NCI-H748 (cell line): ENCODE measurements around the gene SPINK2.
A peak's percentile ranks its signal among the peaks of the same experiment; 100 is the strongest.

Experiments
- DNase-seq: peaks from one replicate; lab custom pipeline; 2025; ENCODE audit not compliant: unreplicated experiment; lab: John Stamatoyannopoulos, UW

The SPINK2 gene

DNA sequence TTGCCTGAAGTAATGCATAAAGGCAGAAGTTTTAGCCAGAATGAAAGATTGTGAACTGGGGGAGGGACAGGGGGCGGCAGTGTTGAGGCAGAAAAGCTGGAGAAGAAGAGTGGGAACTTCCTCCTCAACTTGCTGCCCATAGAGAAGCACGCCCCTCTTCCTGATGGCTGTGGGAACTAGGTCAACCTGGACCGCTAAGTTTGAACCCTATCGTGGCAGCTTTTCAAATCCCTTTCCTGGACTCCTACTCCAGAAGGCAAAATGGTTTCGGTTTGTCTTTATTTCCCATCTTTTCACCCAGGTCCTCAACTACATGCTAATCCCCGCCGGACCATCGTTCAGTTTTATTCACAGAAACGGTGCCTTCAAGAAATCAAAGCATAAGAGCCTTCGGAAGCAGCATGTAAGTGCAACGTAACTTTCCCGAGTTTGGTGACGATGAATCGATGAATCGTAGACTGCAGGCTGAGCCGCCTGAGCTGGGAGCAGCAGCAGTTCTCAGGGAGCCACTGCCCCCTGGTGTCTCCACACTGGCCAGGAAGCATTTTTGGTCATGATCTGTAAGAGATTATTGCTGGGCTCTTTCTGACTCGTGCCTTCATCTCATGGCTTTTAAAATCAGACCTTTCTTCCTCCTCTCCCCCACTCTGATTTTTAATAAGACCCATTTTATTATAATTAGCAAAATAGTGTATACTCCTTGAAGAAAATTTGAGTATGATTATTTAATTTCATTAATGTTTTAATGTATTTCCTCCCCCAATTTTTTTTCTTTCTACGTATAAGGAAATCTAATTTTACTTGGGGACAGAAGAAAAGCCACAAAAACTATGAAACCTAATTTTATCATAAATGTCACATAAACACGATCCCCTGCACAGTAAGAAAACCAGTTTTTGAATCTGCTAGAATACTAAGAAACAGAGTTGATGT is 21.4 kb downstream of the SPINK2 start:
- peak; percentile 71 for DNase-seq

GRCh38 chr4:56799161-56799759 is 22.2 kb downstream of the SPINK2 start:
- peak; percentile 2 for DNase-seq

GRCh38 chr4:56796211-56796610 is 25.3 kb downstream of the SPINK2 start:
- no peak for DNase-seq

GRCh38 chr4:56791316-56791715 is 30.2 kb downstream of the SPINK2 start:
- no peak for DNase-seq

- no peak for DNase-seq
Observed at GRCh38 chr4:56790691-56791091, 30.8 kb downstream of the SPINK2 start.

DNA sequence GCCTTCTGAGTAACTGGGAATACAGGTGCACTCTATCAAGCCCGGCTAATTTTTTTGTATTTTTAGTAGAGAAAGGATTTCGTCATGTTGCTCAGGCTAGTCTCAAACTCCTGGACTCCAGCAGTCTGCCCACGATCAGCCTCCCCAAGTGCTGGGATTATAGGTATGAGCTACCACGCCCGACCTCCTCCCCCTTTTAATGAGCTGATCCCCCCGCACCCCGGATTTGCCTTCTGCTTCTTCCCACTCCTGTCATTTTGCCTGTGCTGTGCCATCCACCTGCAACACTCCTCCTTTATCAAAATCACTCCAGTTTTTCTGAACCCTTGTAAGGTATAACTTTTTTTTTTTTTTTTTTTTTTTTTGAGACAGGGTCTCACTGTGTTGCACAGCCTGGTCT is 33.4 kb downstream of the SPINK2 start:
- no peak for DNase-seq

DNA sequence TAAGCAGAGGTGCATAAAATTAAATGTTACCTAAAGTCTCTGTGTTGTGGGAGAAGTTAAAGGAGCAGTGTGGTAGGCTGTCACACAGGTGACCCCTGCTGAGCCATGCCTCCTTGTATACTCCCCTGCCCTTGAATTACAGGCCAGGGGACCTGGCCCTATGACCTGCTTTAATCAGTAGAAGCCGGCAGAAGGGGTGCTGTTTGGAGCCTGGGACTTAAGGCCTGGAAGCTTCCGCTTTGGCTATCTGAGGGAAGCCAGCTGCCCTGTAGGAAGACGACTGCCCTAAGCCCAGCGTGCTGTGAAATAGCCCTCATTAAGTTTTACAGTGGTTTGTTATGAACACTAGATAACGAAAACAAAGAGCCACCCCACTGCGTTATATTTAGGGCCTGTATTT is 34.1 kb downstream of the SPINK2 start:
- peak; percentile 47 for DNase-seq

GRCh38 chr4:56786955-56787354 is 34.5 kb downstream of the SPINK2 start:
- peak; percentile 42 for DNase-seq

GRCh38 chr4:56783986-56784385 is 37.5 kb downstream of the SPINK2 start:
- DNase-seq, result no peak

GRCh38 chr4:56782019-56782418 is 39.5 kb downstream of the SPINK2 start:
- no peak for DNase-seq

DNA sequence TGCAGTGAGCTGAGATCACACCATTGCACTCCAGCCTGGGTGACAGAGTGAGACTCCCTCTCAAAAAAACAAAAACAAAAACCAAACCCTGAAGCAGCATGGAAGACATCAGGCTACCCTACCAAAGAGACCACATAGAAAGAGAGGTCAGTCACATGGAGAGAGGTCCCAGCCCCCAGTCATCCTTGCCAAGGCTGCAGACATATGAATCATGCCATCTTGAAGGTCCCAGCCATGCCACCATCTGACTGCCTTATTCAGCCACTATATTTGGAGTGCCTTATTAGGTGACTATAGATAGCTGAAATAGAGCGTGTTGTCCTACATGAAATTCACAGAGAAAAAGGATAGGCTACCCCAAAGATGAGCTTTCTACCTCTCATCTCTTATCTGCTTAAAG is 48.2 kb downstream of the SPINK2 start:
- DNase-seq, result no peak

- DNase-seq, result no peak
Observed at GRCh38 chr4:56772134-56772533, 49.4 kb downstream of the SPINK2 start.

GRCh38 chr4:56768763-56769162 is 52.7 kb downstream of the SPINK2 start:
- DNase-seq, result no peak

DNA sequence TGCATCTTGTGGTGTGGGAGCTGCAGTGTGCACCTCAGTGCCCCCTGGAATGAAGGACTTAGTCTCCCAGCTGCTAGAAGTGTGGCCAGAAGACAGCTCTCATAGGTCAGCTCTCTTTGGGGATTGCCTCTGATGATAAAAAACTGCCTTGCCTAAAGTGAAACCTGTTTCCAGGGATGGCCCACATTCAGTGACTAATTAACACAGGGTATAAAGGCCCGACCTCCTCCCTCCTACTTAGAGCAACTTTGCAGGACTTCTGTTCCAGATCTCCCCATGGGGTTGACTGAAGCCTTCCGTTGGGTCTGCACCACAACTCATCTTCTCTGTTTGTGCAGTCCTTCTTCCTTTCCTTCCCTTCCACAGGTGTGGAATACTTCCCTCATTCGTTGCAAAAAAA is 53.2 kb downstream of the SPINK2 start:
- no peak for DNase-seq

GRCh38 chr4:56767567-56767966 is 53.9 kb downstream of the SPINK2 start:
- no peak for DNase-seq

- no peak for DNase-seq
Observed at GRCh38 chr4:56764775-56765174, 56.7 kb downstream of the SPINK2 start.

GRCh38 chr4:56764223-56764622 is 57.3 kb downstream of the SPINK2 start:
- DNase-seq, result no peak

- no peak for DNase-seq
Observed at GRCh38 chr4:56762484-56763250, 58.8 kb downstream of the SPINK2 start.

DNA sequence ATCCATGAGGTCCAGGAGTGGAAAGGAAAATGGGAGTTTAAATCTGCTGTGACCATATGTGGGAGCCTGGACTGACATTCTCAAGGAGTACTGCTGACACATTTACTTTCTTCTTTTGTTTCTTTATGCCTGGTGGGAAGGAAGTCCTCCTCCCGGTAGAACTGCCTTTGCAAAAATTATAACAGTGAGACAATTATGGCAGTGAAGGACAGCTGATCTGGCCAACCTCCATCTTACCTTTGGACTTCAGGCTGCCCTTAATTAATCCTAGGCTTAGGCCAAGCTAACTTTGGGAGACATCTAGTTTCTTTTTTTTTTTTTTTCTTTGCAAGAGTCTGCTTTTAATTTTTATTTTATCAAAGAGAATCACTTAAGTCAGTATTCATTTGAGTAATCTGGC is 61.3 kb downstream of the SPINK2 start:
- DNase-seq, result no peak
